Gastrocnemius medialis (tissue), 4 donors: ENCODE results near the gene SMIM10L2A.
"Not testable (repeated sequence)": the region's sequence is repeated elsewhere in the genome, so short reads cannot be mapped to it uniquely, and the experiment has no call there.

Experiments used
- POLR2A ChIP-seq, 2 donors: fragments of 450-650 bp; IDR thresholded peaks; one replicate each; pipeline ENCODE4 v1.6.1; 2017; ENCODE audit warnings: antibody characterized with exemption in 2 of 2, mild to moderate bottlenecking in 2 of 2, moderate library complexity in 2 of 2
- TF ChIP-seq, protein P1 (sequence below), 5 experiments: fragments of 450-650 bp in 3 of 5; fragments of 200-600 bp in 2 of 5; sonication (generic) in 2 of 5; IDR thresholded peaks in 4 of 5; conservative IDR thresholded peaks in 1 of 5; 1 replicate in 4 of 5; 2 replicates in 1 of 5; pipeline ENCODE4 v1.5.1; 2016 to 2019; ENCODE audit warnings: antibody characterized with exemption in 5 of 5, mild to moderate bottlenecking in 3 of 5, moderate library complexity in 3 of 5

DNA sequence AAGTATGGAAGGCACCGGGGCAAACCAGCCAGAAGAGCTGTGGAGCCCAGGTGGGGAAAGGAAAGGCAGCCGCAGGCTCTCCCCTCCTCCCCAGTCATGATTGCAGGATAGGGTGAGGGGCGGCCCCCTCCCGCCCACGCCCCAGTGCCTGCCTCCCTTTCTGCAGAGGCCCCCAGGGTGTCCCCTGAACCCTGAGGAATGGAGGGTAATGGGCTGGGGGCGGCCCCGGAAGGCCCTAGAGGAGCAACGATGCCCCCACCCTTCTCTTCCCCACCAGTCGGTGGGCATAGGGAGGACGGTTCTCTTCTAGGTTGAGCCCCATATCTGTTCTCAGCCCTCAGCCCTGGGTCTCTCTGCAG, 1.0 kb downstream of the SMIM10L2A start:
- TF ChIP-seq, protein P1, sequence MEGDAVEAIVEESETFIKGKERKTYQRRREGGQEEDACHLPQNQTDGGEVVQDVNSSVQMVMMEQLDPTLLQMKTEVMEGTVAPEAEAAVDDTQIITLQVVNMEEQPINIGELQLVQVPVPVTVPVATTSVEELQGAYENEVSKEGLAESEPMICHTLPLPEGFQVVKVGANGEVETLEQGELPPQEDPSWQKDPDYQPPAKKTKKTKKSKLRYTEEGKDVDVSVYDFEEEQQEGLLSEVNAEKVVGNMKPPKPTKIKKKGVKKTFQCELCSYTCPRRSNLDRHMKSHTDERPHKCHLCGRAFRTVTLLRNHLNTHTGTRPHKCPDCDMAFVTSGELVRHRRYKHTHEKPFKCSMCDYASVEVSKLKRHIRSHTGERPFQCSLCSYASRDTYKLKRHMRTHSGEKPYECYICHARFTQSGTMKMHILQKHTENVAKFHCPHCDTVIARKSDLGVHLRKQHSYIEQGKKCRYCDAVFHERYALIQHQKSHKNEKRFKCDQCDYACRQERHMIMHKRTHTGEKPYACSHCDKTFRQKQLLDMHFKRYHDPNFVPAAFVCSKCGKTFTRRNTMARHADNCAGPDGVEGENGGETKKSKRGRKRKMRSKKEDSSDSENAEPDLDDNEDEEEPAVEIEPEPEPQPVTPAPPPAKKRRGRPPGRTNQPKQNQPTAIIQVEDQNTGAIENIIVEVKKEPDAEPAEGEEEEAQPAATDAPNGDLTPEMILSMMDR (IDR thresholded peaks at IDR 0.05 in 4 of 5, conservative IDR thresholded peaks at IDR 0.05 in 1 of 5): not testable (repeated sequence)
- TF ChIP-seq POLR2A (IDR thresholded peaks at IDR 0.05): not testable (repeated sequence)
